ENCODE data around the gene SPOCK1.

Gene SPOCK1

DNA sequence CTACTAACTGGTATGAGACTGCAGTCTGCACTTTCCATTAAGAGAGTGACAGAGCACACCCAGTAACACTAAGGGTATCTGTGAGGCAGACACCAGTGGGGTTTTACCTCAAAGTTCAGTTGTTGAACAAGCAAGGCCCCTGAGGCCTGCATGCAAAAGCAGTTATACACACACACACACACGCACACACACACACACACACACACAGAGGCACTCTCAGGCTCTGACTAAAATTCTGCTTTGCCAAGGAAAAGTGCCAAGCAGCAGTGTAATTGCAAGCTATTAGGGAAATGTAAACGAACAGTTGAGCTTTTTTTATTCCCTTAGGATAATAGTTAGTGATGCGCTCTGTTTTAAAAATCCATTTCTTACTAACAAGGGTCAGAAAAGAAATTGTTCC lies 377.1 kb downstream of the SPOCK1 start:
- Histone ChIP-seq H3K27me3 (ENCODE audit: insufficient read depth, poor library complexity, severe bottlenecking) (no peaks in the 10 kb centered on the region), H3K27ac (replicated peaks) (no peak overlapping the region), H3K4me3 (replicated peaks; ENCODE audit: insufficient read depth, low read length) (no peak overlapping the region)
- no peak for TF ChIP-seq SPI1 (IDR thresholded peaks at IDR 0.05; ENCODE audit: borderline replicate concordance, low read depth)
- TF ChIP-seq, protein P1, sequence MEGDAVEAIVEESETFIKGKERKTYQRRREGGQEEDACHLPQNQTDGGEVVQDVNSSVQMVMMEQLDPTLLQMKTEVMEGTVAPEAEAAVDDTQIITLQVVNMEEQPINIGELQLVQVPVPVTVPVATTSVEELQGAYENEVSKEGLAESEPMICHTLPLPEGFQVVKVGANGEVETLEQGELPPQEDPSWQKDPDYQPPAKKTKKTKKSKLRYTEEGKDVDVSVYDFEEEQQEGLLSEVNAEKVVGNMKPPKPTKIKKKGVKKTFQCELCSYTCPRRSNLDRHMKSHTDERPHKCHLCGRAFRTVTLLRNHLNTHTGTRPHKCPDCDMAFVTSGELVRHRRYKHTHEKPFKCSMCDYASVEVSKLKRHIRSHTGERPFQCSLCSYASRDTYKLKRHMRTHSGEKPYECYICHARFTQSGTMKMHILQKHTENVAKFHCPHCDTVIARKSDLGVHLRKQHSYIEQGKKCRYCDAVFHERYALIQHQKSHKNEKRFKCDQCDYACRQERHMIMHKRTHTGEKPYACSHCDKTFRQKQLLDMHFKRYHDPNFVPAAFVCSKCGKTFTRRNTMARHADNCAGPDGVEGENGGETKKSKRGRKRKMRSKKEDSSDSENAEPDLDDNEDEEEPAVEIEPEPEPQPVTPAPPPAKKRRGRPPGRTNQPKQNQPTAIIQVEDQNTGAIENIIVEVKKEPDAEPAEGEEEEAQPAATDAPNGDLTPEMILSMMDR (IDR thresholded peaks at IDR 0.05; ENCODE audit: insufficient read depth, low read length), result no peak
- no peak for TF ChIP-seq GABPA (IDR thresholded peaks at IDR 0.05; ENCODE audit: low read depth)
- TF ChIP-seq POLR2AphosphoS5 (IDR thresholded peaks at IDR 0.05; ENCODE audit: low read depth), result no peak
- TF ChIP-seq, protein P2, sequence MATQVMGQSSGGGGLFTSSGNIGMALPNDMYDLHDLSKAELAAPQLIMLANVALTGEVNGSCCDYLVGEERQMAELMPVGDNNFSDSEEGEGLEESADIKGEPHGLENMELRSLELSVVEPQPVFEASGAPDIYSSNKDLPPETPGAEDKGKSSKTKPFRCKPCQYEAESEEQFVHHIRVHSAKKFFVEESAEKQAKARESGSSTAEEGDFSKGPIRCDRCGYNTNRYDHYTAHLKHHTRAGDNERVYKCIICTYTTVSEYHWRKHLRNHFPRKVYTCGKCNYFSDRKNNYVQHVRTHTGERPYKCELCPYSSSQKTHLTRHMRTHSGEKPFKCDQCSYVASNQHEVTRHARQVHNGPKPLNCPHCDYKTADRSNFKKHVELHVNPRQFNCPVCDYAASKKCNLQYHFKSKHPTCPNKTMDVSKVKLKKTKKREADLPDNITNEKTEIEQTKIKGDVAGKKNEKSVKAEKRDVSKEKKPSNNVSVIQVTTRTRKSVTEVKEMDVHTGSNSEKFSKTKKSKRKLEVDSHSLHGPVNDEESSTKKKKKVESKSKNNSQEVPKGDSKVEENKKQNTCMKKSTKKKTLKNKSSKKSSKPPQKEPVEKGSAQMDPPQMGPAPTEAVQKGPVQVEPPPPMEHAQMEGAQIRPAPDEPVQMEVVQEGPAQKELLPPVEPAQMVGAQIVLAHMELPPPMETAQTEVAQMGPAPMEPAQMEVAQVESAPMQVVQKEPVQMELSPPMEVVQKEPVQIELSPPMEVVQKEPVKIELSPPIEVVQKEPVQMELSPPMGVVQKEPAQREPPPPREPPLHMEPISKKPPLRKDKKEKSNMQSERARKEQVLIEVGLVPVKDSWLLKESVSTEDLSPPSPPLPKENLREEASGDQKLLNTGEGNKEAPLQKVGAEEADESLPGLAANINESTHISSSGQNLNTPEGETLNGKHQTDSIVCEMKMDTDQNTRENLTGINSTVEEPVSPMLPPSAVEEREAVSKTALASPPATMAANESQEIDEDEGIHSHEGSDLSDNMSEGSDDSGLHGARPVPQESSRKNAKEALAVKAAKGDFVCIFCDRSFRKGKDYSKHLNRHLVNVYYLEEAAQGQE (IDR thresholded peaks at IDR 0.05; ENCODE audit: insufficient replicate concordance, low read depth), result no peak
- no peak for DNase-seq (ENCODE audit: low read depth in 1 of 2, low spot score in 1 of 2)

DNA sequence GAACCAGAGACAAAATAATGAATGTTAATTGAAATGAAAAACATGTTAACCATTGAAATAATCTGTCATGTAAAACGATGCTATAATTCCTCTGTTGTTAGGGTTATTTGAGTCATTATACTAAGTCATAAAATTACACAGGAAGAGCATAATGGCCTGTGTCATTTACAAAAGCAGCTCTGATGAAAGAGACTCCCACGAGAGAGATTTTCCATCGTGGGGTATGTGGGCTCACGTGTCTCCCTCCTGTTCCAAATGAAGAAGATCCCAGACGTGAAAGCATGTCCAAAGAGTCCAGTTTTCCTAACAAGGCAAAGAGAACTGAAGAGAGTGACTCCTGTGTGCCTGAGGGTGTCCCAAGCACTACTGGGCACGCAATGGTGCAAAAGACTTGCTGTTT lies 379.8 kb downstream of the SPOCK1 start:
- Histone ChIP-seq H3K27ac (replicated peaks) (no peak overlapping the region), H3K27me3 (ENCODE audit: insufficient read depth, poor library complexity, severe bottlenecking) (no peaks in the 10 kb centered on the region), H3K4me3 (replicated peaks; ENCODE audit: insufficient read depth, low read length) (no peak overlapping the region)
- no peak for DNase-seq (ENCODE audit: low read depth in 1 of 2, low spot score in 1 of 2)
- TF ChIP-seq GABPA (IDR thresholded peaks at IDR 0.05; ENCODE audit: low read depth) (no peak), SPI1 (IDR thresholded peaks at IDR 0.05; ENCODE audit: borderline replicate concordance, low read depth) (no peak), POLR2AphosphoS5 (IDR thresholded peaks at IDR 0.05; ENCODE audit: low read depth) (no peak)
- TF ChIP-seq, protein P1 (IDR thresholded peaks at IDR 0.05; ENCODE audit: insufficient read depth, low read length), result no peak
- TF ChIP-seq, protein P2 (IDR thresholded peaks at IDR 0.05; ENCODE audit: insufficient replicate concordance, low read depth), result no peak

DNA sequence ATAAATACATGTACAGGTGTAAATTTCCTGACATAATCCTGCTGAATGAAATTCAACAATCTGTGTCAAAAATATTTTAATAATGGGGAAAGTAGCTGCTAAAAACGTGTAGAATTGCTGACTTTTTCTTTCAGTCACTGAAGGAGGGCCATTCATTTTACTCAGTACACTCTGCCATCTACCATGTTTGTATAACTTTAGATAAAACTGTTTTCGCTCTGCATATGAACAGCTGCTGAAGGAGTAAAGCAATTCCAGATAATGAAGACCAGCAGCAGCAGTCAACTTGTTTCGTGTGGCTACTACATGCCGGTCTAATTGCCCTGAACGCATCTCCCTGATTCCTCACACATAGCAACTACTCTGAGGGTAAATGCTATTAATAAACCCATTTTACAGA lies 380.5 kb downstream of the SPOCK1 start:
- Histone ChIP-seq H3K4me3 (replicated peaks; ENCODE audit: insufficient read depth, low read length) (no peak overlapping the region), H3K27ac (replicated peaks) (no peak overlapping the region), H3K27me3 (ENCODE audit: insufficient read depth, poor library complexity, severe bottlenecking) (no peaks in the 10 kb centered on the region)
- TF ChIP-seq GABPA (IDR thresholded peaks at IDR 0.05; ENCODE audit: low read depth), result no peak
- TF ChIP-seq SPI1 (IDR thresholded peaks at IDR 0.05; ENCODE audit: borderline replicate concordance, low read depth), result no peak
- TF ChIP-seq POLR2AphosphoS5 (IDR thresholded peaks at IDR 0.05; ENCODE audit: low read depth), result no peak
- TF ChIP-seq, protein P1 (IDR thresholded peaks at IDR 0.05; ENCODE audit: insufficient read depth, low read length), result no peak
- TF ChIP-seq, protein P2 (IDR thresholded peaks at IDR 0.05; ENCODE audit: insufficient replicate concordance, low read depth), result no peak
- DNase-seq (ENCODE audit: low read depth in 1 of 2, low spot score in 1 of 2), result no peak

All from HL-60 (cell line).